ENCODE data around the gene ADRA2B. TPM values are rescaled to one million over a fixed set of nuclear protein-coding genes. Genes with fewer than 3 reads are reported as not detected.
"Not testable (repeated sequence)": the region's sequence is repeated elsewhere in the genome, so short reads cannot be mapped to it uniquely, and the experiment has no call there.

Gene ADRA2B
- total RNA-seq, 1 donor from 2014 or later: 2.1 TPM

- not testable (repeated sequence) for H3K27ac ChIP-seq (ENCODE audit: low read depth, low read length); H3K4me3 ChIP-seq (ENCODE audit: low read length in 3 of 3); H3K9ac ChIP-seq (ENCODE audit: low read depth in 1 of 3, low read length in 3 of 3)
Observed at GRCh38 chr2:96071087-96071976, 45.0 kb downstream of the ADRA2B start.

GRCh38 chr2:96070351-96070750 lies 46.0 kb downstream of the ADRA2B start:
- H3K27me3 ChIP-seq (ENCODE audit: control insufficient read depth in 3 of 3, insufficient read depth in 3 of 3, low read length in 3 of 3); H3K4me3 ChIP-seq (ENCODE audit: low read length in 3 of 3); H3K36me3 ChIP-seq (ENCODE audit: control insufficient read depth in 3 of 3, insufficient read depth in 3 of 3, low read length in 3 of 3); H3K9ac ChIP-seq (ENCODE audit: low read depth in 1 of 3, low read length in 3 of 3); H3K27ac ChIP-seq (ENCODE audit: low read depth, low read length); H3K9me3 ChIP-seq (ENCODE audit: control insufficient read depth in 3 of 3, low read length in 3 of 3): not testable (repeated sequence)
- H3K4me1 ChIP-seq (ENCODE audit: control insufficient read depth in 3 of 3, insufficient read depth in 3 of 3, low read length in 3 of 3): peaks cover 6 to 14% (median 8%) of the 10 kb centered on the region in 3 donors

More at GRCh38 chr2:96071087-96071976, 45.0 kb downstream of the ADRA2B start:
- not testable (repeated sequence) for H3K27me3 ChIP-seq (ENCODE audit: control insufficient read depth in 3 of 3, insufficient read depth in 3 of 3, low read length in 3 of 3); H3K9me3 ChIP-seq (ENCODE audit: control insufficient read depth in 3 of 3, low read length in 3 of 3); H3K36me3 ChIP-seq (ENCODE audit: control insufficient read depth in 3 of 3, insufficient read depth in 3 of 3, low read length in 3 of 3)
- H3K4me1 ChIP-seq (ENCODE audit: control insufficient read depth in 3 of 3, insufficient read depth in 3 of 3, low read length in 3 of 3): peaks cover 6 to 14% (median 8%) of the 10 kb centered on the region in 3 donors

GRCh38 chr2:96069878-96070277 lies 46.5 kb downstream of the ADRA2B start:
- H3K27me3 ChIP-seq (ENCODE audit: control insufficient read depth in 3 of 3, insufficient read depth in 3 of 3, low read length in 3 of 3); H3K36me3 ChIP-seq (ENCODE audit: control insufficient read depth in 3 of 3, insufficient read depth in 3 of 3, low read length in 3 of 3); H3K27ac ChIP-seq (ENCODE audit: low read depth, low read length); H3K9ac ChIP-seq (ENCODE audit: low read depth in 1 of 3, low read length in 3 of 3); H3K9me3 ChIP-seq (ENCODE audit: control insufficient read depth in 3 of 3, low read length in 3 of 3); H3K4me3 ChIP-seq (ENCODE audit: low read length in 3 of 3): not testable (repeated sequence)
- peaks cover 6 to 14% (median 8%) of the 10 kb centered on the region in 3 donors for H3K4me1 ChIP-seq (ENCODE audit: control insufficient read depth in 3 of 3, insufficient read depth in 3 of 3, low read length in 3 of 3)

GRCh38 chr2:96067902-96068581 lies 48.3 kb downstream of the ADRA2B start:
- not testable (repeated sequence) for H3K27ac ChIP-seq (ENCODE audit: low read depth, low read length); H3K9me3 ChIP-seq (ENCODE audit: control insufficient read depth in 3 of 3, low read length in 3 of 3); H3K9ac ChIP-seq (ENCODE audit: low read depth in 1 of 3, low read length in 3 of 3); H3K36me3 ChIP-seq (ENCODE audit: control insufficient read depth in 3 of 3, insufficient read depth in 3 of 3, low read length in 3 of 3); H3K27me3 ChIP-seq (ENCODE audit: control insufficient read depth in 3 of 3, insufficient read depth in 3 of 3, low read length in 3 of 3); H3K4me3 ChIP-seq (ENCODE audit: low read length in 3 of 3)
- H3K4me1 ChIP-seq (ENCODE audit: control insufficient read depth in 3 of 3, insufficient read depth in 3 of 3, low read length in 3 of 3): peaks cover 6 to 14% (median 8%) of the 10 kb centered on the region in 3 donors

GRCh38 chr2:96067098-96067660 lies 49.2 kb downstream of the ADRA2B start:
- not testable (repeated sequence) for H3K9me3 ChIP-seq (ENCODE audit: control insufficient read depth in 3 of 3, low read length in 3 of 3); H3K4me1 ChIP-seq (ENCODE audit: control insufficient read depth in 3 of 3, insufficient read depth in 3 of 3, low read length in 3 of 3); H3K4me3 ChIP-seq (ENCODE audit: low read length in 3 of 3); H3K27ac ChIP-seq (ENCODE audit: low read depth, low read length); H3K9ac ChIP-seq (ENCODE audit: low read depth in 1 of 3, low read length in 3 of 3); H3K36me3 ChIP-seq (ENCODE audit: control insufficient read depth in 3 of 3, insufficient read depth in 3 of 3, low read length in 3 of 3); H3K27me3 ChIP-seq (ENCODE audit: control insufficient read depth in 3 of 3, insufficient read depth in 3 of 3, low read length in 3 of 3)

DNA sequence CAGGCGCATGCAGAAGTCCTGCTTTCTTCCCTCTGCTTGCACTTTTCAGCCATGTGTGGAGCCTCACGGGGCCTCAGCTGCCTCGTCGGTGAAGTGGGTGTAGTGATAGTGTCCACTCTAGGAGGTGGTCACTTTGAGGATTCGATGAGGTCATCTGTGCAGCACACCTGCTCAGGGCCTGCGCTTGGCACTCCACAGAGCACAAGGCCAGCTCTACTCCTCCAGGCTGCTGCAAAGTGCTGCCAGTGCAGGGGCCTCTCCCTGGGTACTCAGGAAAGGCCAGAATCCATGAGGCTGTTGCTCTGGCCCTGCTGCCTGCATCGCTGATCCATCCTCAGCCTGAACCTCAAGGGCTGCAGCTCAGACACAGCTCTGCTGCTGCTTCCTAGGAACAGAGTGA lies 49.9 kb downstream of the ADRA2B start:
- not testable (repeated sequence) for H3K36me3 ChIP-seq (ENCODE audit: control insufficient read depth in 3 of 3, insufficient read depth in 3 of 3, low read length in 3 of 3); H3K4me3 ChIP-seq (ENCODE audit: low read length in 3 of 3); H3K9ac ChIP-seq (ENCODE audit: low read depth in 1 of 3, low read length in 3 of 3); H3K9me3 ChIP-seq (ENCODE audit: control insufficient read depth in 3 of 3, low read length in 3 of 3); H3K27me3 ChIP-seq (ENCODE audit: control insufficient read depth in 3 of 3, insufficient read depth in 3 of 3, low read length in 3 of 3); H3K4me1 ChIP-seq (ENCODE audit: control insufficient read depth in 3 of 3, insufficient read depth in 3 of 3, low read length in 3 of 3); H3K27ac ChIP-seq (ENCODE audit: low read depth, low read length)

GRCh38 chr2:96065954-96066353 lies 50.4 kb downstream of the ADRA2B start:
- H3K27me3 ChIP-seq (ENCODE audit: control insufficient read depth in 3 of 3, insufficient read depth in 3 of 3, low read length in 3 of 3); H3K4me1 ChIP-seq (ENCODE audit: control insufficient read depth in 3 of 3, insufficient read depth in 3 of 3, low read length in 3 of 3); H3K27ac ChIP-seq (ENCODE audit: low read depth, low read length); H3K9me3 ChIP-seq (ENCODE audit: control insufficient read depth in 3 of 3, low read length in 3 of 3); H3K9ac ChIP-seq (ENCODE audit: low read depth in 1 of 3, low read length in 3 of 3); H3K36me3 ChIP-seq (ENCODE audit: control insufficient read depth in 3 of 3, insufficient read depth in 3 of 3, low read length in 3 of 3); H3K4me3 ChIP-seq (ENCODE audit: low read length in 3 of 3): not testable (repeated sequence)

DNA sequence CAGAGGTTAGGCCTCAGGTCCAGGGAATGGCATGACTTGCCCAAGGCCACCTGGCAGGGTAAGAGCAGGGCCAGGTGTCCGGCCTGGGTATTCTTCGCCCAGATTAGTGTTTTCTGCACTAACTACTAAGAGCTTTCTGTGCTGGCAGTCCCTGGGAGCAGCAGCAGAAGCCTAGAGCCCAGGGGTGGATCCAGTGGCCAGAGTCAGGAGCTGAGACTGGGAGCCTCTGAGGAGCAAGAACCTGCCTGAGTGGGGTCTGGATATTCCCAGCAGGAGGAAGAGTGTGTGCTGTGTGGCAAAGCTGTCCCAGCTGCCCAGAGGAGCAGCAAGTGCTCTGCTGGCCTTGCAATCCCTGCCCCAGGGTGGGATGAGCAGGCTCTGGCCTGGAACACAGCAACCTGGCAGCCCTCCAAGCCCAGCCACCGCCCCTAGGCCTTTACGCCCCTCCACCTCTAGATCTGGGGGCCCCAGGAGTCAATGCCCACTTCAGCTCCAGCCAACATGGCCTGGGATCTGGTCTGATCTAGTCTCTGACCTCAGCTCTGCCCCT lies 50.9 kb downstream of the ADRA2B start:
- Histone ChIP-seq H3K36me3 (ENCODE audit: control insufficient read depth in 3 of 3, insufficient read depth in 3 of 3, low read length in 3 of 3) (no peaks in the 10 kb centered on the region), H3K4me3 (ENCODE audit: low read length in 3 of 3) (no peak overlapping the region), H3K9ac (ENCODE audit: low read depth in 1 of 3, low read length in 3 of 3) (no peak overlapping the region), H3K27me3 (ENCODE audit: control insufficient read depth in 3 of 3, insufficient read depth in 3 of 3, low read length in 3 of 3) (no peaks in the 10 kb centered on the region), H3K4me1 (ENCODE audit: control insufficient read depth in 3 of 3, insufficient read depth in 3 of 3, low read length in 3 of 3) (no peaks in the 10 kb centered on the region), H3K27ac (ENCODE audit: low read depth, low read length) (no peak overlapping the region), H3K9me3 (ENCODE audit: control insufficient read depth in 3 of 3, low read length in 3 of 3) (no peaks in the 10 kb centered on the region)

DNA sequence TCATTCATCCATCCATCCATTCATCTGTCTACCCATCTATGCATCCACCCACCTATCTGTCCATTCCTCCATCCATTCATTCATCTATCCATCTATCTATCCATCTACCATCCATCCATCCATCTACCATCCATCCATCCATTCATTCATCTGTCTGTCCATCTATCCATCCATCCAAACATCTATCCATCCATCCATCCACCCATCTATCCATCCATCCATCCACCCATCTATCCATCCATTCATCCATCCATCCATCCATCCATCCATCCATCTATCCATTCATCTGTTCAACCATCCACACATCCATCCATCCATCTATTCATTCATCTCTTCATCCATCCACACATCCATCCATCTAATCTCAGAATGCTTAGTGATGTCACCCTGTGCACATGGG lies 51.6 kb downstream of the ADRA2B start:
- H3K9ac ChIP-seq (ENCODE audit: low read depth in 1 of 3, low read length in 3 of 3); H3K9me3 ChIP-seq (ENCODE audit: control insufficient read depth in 3 of 3, low read length in 3 of 3); H3K27me3 ChIP-seq (ENCODE audit: control insufficient read depth in 3 of 3, insufficient read depth in 3 of 3, low read length in 3 of 3); H3K36me3 ChIP-seq (ENCODE audit: control insufficient read depth in 3 of 3, insufficient read depth in 3 of 3, low read length in 3 of 3); H3K4me1 ChIP-seq (ENCODE audit: control insufficient read depth in 3 of 3, insufficient read depth in 3 of 3, low read length in 3 of 3); H3K4me3 ChIP-seq (ENCODE audit: low read length in 3 of 3); H3K27ac ChIP-seq (ENCODE audit: low read depth, low read length): not testable (repeated sequence)
